ENCODE results near the gene SEPHS1. TPM values are rescaled to one million over a fixed set of nuclear protein-coding genes. Genes with fewer than 3 reads are reported as not detected.
"Not testable (repeated sequence)": the region's sequence is repeated elsewhere in the genome, so short reads cannot be mapped to it uniquely, and the experiment has no call there.

The SEPHS1 gene
- total RNA-seq, 2 donors from 2014 or later, result 29.7 to 30.7 TPM

GRCh38 chr10:13337128-13337826 is 10.8 kb downstream of the SEPHS1 start:
- intact Hi-C loops (cut with DNase I), result no loop called here
- DNase-seq (ENCODE audit: low spot score), result peak; percentile 13

- DNase-seq (ENCODE audit: low spot score), result peak; percentile 47
- intact Hi-C loops (cut with DNase I), result no loop called here
Measured at GRCh38 chr10:13335881-13336280, 12.2 kb downstream of the SEPHS1 start.

DNA sequence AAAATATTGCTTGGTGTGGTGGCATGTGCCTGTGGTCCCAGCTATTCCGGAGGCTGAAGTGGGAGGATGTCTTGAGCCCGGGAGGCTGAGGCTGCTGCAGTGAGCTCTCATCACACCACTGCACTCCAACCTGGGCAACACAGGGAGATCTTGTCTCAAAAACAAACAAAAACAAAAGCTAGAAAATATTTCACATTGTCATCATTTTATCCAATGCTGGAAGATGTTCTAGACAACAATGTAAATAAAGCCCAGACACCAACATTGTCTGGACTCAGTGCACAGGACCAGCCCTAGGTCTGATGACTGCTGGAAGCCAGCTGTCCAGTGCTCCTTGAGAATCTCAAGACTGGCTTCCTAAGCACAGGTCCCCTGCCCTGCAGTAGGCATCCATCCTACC is 13.5 kb downstream of the SEPHS1 start:
- intact Hi-C loops (cut with DNase I), result no loop called here
- peak; percentile 57 for DNase-seq (ENCODE audit: low spot score)

DNA sequence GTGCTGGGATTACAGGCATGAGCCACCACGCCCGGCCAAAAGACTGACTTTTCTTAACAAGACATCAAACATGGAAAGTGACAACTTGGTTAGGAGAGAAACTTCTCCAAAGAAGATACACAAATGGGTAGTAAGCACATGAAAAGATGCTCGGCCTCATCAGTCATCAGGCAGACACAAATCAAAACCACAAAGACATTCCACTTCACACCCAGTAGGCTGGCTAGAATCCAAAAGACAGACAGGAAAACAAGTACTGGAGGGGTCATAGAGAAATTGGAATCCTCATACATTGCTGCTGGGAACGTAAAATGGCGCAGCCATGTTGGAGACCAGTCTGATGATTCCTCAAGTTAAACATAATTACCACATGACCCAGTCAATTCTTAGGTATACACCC is 16.4 kb downstream of the SEPHS1 start:
- no peak for DNase-seq (ENCODE audit: low spot score)
- intact Hi-C loops (cut with DNase I), result no loop called here

GRCh38 chr10:13330980-13331379 is 17.1 kb downstream of the SEPHS1 start:
- DNase-seq (ENCODE audit: low spot score); intact Hi-C loops (cut with DNase I): not testable (repeated sequence)

DNA sequence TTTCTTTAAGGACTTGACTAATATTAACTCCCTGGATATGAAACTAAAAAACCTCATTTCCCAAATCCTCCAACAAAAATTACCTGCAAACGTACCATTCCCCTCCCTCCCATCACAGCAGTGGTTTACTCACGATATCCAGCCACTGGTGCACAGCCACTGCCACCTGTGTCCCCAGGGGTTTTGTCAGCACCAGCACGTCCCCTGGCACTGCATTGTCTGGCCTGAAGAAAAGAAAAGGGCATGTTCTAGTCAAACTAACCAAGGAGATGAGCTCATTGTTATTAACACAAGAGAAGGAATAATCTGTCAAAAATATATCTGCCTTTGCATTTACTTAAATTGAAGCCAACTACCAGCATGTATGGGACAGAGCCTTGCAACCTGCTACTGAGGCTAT is 18.5 kb downstream of the SEPHS1 start:
- no peak for DNase-seq (ENCODE audit: low spot score)
- intact Hi-C loops (cut with DNase I), result no loop called here

- intact Hi-C loops (cut with DNase I), result no loop called here
- DNase-seq (ENCODE audit: low spot score), result no peak
Measured at GRCh38 chr10:13328613-13329012, 19.5 kb downstream of the SEPHS1 start.

GRCh38 chr10:13328126-13328525 is 20.0 kb downstream of the SEPHS1 start:
- no peak for DNase-seq (ENCODE audit: low spot score)
- intact Hi-C loops (cut with DNase I), result no loop called here

- no peak for DNase-seq (ENCODE audit: low spot score)
- intact Hi-C loops (cut with DNase I), result no loop called here
Measured at GRCh38 chr10:13327534-13327933, 20.6 kb downstream of the SEPHS1 start.

- no peak for DNase-seq (ENCODE audit: low spot score)
- intact Hi-C loops (cut with DNase I), result loop anchor here in 1 of 2 donors (5.0 kb wide), 1 partner anchor 1510 kb away; no protein-coding TSS in a partner anchor
Measured at GRCh38 chr10:13322615-13323148, 25.4 kb downstream of the SEPHS1 start.

DNA sequence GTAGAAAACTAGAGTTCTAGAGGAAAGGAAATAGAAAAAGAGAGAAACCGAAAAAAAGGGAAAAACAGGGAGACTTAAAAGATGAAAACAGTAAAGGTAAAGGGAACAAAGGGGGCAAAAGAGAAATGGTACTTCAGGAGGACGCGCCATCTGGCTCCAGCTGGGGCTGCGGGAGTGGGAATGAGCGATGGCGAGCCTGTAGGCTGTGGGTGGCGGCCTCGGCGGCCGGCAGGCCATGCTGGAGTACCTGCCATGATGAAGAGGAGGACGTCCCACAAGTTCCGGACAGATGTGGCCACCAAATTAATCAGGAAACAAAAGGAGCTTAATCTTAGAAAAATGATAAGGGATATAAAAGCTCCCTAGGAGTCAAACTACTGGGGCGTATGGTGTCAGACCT is 26.5 kb downstream of the SEPHS1 start:
- intact Hi-C loops (cut with DNase I), result loop anchor here in 1 of 2 donors (5.0 kb wide), 1 partner anchor 1511 kb away; no protein-coding TSS in a partner anchor
- DNase-seq (ENCODE audit: low spot score), result no peak

GRCh38 chr10:13319166-13319565 is 28.9 kb downstream of the SEPHS1 start:
- intact Hi-C loops (cut with DNase I), result no loop called here
- no peak for DNase-seq (ENCODE audit: low spot score)

GRCh38 chr10:13317474-13317873 is 30.6 kb downstream of the SEPHS1 start:
- DNase-seq (ENCODE audit: low spot score), result no peak
- intact Hi-C loops (cut with DNase I), result no loop called here

- intact Hi-C loops (cut with DNase I), result no loop called here
- no peak for DNase-seq (ENCODE audit: low spot score)
Measured at GRCh38 chr10:13316635-13317311, 31.3 kb downstream of the SEPHS1 start.

DNA sequence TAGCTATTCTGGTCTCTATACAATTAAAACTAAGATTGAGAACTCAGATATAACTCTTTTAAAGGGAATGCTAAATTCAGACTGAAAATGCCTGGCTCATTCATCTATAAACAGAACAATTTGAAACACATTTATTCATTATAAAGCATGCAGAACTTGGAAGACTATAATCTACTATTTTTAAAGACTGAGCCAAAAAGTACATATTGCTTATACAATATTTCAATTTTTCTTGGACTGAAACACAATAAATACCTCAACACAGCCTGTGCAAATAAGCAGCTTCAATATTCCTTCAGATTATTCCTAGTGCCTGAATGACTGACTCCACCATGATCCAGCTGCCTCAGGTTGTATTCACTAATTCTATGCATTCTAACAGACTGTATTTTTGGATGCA is 32.7 kb downstream of the SEPHS1 start:
- intact Hi-C loops (cut with DNase I), result no loop called here
- DNase-seq (ENCODE audit: low spot score), result no peak

DNA sequence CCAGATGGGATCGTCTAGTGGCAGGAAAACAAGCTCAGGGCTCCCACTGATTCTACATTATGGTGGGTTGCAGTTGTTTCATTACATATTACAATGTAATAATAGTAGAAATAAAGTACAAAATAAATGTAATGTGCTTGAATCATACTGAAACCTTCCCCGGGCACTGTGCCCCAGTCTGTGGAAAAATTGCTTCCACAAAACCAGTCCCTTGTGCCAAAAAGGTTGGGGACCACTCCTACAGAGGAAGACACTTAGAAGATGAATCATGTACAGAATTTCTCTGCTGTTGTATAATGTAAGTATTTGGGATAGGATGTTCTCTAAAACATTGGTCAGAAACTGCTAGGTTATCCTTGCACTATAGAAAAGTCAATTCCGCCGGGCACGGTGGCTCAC is 36.9 kb downstream of the SEPHS1 start:
- intact Hi-C loops (cut with DNase I), result no loop called here
- DNase-seq (ENCODE audit: low spot score), result no peak

DNA sequence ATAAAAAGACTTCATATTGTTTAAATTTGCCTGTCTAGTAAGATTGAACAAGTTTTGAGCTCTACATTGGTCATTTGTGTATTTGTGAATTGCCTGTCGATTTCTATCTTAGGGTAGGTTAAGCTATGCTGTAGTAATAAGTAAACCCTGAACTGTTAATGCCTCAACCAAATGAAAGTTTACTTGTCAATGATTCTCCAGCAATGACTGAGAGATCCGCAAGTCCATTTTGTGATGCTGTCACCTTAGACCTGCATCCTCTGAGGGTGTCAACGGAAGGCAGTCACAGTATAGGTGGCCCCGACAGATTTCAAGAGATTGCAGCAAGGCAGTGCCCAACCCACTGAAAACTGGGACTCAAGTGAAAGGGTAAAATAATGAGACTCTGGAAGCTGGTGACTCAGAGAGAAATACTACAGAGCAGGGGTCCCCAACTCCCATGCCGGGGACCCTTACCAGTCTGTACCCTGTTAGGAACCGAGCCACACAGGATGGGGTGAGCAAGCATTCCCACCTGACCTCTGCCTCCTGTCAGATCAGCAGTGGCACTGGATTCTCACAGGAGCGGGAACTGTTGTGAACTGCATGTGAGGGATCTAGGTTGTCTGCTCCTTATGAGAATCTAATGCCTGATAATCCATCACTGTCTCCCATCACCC is 37.4 kb downstream of the SEPHS1 start:
- peak; percentile 35 for DNase-seq (ENCODE audit: low spot score)
- intact Hi-C loops (cut with DNase I), result no loop called here

DNA sequence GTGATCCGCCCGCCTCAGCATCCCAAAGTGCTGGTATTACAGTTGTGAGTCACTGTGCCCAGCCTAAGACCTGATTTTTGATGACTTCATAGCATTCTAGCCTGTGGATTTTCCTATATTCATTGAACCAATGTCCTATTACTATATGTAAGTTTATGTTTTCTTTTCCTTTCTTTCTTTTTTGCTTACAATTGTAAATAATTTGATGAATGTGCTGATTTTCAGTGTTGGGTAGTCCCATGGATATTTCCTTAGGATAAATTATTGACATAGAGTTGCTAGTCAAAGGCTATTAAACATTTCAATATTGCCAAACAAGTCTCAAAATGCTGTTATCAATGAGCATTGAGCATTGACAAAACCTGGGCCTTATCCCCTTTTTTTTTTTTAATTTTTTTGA is 38.3 kb downstream of the SEPHS1 start:
- no peak for DNase-seq (ENCODE audit: low spot score)
- intact Hi-C loops (cut with DNase I), result no loop called here

GRCh38 chr10:13308096-13308495 is 40.0 kb downstream of the SEPHS1 start:
- intact Hi-C loops (cut with DNase I), result no loop called here

DNA sequence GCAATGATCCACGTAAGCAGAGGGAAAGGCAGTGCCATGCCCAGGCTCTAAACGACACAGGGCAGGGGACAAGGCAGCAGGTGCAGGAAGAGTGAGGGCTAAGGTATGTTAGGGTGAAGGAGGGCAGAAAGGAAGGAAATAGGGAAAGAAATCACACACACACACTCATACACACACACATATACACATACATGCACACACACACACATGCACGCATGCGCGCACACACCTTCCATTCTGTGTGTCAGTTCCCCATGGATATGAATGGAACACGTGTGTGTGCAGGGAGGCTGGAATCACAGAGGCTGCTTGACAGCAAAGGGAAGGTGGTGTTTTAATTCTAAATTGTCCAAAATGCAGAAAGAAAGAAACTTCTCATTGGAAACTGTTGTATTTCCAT is 42.0 kb downstream of the SEPHS1 start:
- intact Hi-C loops (cut with DNase I), result no loop called here
- peak; percentile 23 for DNase-seq (ENCODE audit: low spot score)

More at GRCh38 chr10:13308096-13308495, 40.0 kb downstream of the SEPHS1 start:
- DNase-seq (ENCODE audit: low spot score), result no peak
